ENCODE data around the gene HSD17B1. TPM values are rescaled to one million over a fixed set of nuclear protein-coding genes. Genes with fewer than 3 reads are reported as not detected.

The HSD17B1 gene
- total and polyA plus RNA-seq, 2 of the 4 experiments (the other 2 are of a cell fraction) = 0.72 to 1.4 TPM

- ATAC-seq (ENCODE audit: low read depth) (peak; percentile 55), DNase-seq (peak; percentile 70)
- no CpG with 5 or more reads among the region's 20 CpGs for WGBS, 2 experiments (ENCODE audit: extremely low coverage in 2 of 2, insufficient read length in 1 of 2)
- H2AK9ac ChIP-seq (replicated peaks; ENCODE audit: low read depth, low read length, poor library complexity) = peak overlapping the region; percentile 99
- no peaks in the 10 kb centered on the region for H3K9me1 ChIP-seq (ENCODE audit: insufficient read depth, low read length)
- H4K20me1 ChIP-seq (ENCODE audit: insufficient read depth, low read length) = peaks cover 3% of the 10 kb centered on the region; the same call in 1 of the 2 replicates
- in situ Hi-C loops (cut with MboI; ENCODE audit: low sequenced_read_pairs) = loop anchor here (5.0 kb wide), 1 partner anchor 104 kb away; the partner anchor contains the start of genes CCR10 and CNTNAP1
- H3K9me3 ChIP-seq (ENCODE audit: control insufficient read depth, insufficient read depth, low read length) = no peaks in the 10 kb centered on the region
- H2BK120ac ChIP-seq (ENCODE audit: low read depth, low read length) = no peak overlapping the region
- H3K4me2 ChIP-seq (ENCODE audit: low read depth, low read length) = peak overlapping the region; percentile 88
- peak overlapping the region; percentile 91 for H2AK5ac ChIP-seq (ENCODE audit: low read depth, low read length)
- no TSS peak for BruUV-seq (replicated peaks)
- peak overlapping the region; percentile 96 for H3K27ac ChIP-seq (ENCODE audit: insufficient read depth, low read length)
- no peak overlapping the region for H2BK15ac ChIP-seq (ENCODE audit: low read depth, low read length)
- H3K56ac ChIP-seq (ENCODE audit: extremely low read depth, insufficient read depth, low read length) = peak overlapping the region; percentile 99
- H2AFZ ChIP-seq (replicated peaks; ENCODE audit: low read length, poor library complexity) = peak overlapping the region; percentile 99
- peak overlapping the region; percentile 96 for H4K5ac ChIP-seq (ENCODE audit: low read depth, low read length)
- H4K8ac ChIP-seq (ENCODE audit: low read depth in 2 of 2, low read length in 2 of 2) = peak overlapping the region; percentile 93 to 97
- peak overlapping the region; percentile 94 for H3K4ac ChIP-seq (ENCODE audit: low read depth, low read length)
- peak overlapping the region; percentile 81 for H3K4me3 ChIP-seq (ENCODE audit: insufficient read depth, low read depth, low read length)
- peak overlapping the region; percentile 98 for H3K23ac ChIP-seq (ENCODE audit: low read depth, low read length)
- H2BK20ac ChIP-seq (ENCODE audit: low read depth, low read length) = no peak overlapping the region
- H3K18ac ChIP-seq (ENCODE audit: low read depth, low read length) = no peak overlapping the region
- CTCF ChIA-PET = interaction anchor here (0.6 to 2.0 kb wide), 18 partner anchors 8 to 378 kb away, joined by 3 to 15 read pairs (median 3); partner anchors contain the start of genes PLEKHH3, TUBG1 and TUBG2
- no peak overlapping the region for H4K91ac ChIP-seq (ENCODE audit: insufficient read depth, low read depth, low read length)
- dilution Hi-C loops (cut with HindIII; ENCODE audit: low sequenced_read_pairs, unreplicated experiment) = no loop called here
- POLR2A ChIA-PET (ENCODE audit: unreplicated experiment) = interaction anchor here (0.6 kb wide), 1 partner anchor 26 kb away, joined by 3 read pairs; no protein-coding TSS in a partner anchor
- H3K14ac ChIP-seq (replicated peaks; ENCODE audit: low read depth, low read length) = no peak overlapping the region
- peak overlapping the region; percentile 91 for H2BK5ac ChIP-seq (ENCODE audit: low read depth, low read length, poor library complexity, severe bottlenecking)
- H3K4me1 ChIP-seq (ENCODE audit: control insufficient read depth, insufficient read depth, low read length) = peaks cover 5% of the 10 kb centered on the region
- H3K79me1 ChIP-seq (ENCODE audit: low read depth in 1 of 2, low read length in 2 of 2) = peaks cover 24 to 57% of the 10 kb centered on the region in 2 experiments; a peak in 3 of 4 replicates
- H3K27me3 ChIP-seq (ENCODE audit: control insufficient read depth, insufficient read depth, low read length) = no peaks in the 10 kb centered on the region
- peak; percentile 78 for TF ChIP-seq RAD21 (IDR thresholded peaks at IDR 0.05; ENCODE audit: low read length)
- TF ChIP-seq MXI1 (IDR thresholded peaks at IDR 0.05; ENCODE audit: borderline replicate concordance, low read depth, low read length) = no peak
- TF ChIP-seq BHLHE40 (IDR thresholded peaks at IDR 0.05; ENCODE audit: low read depth, low read length) = no peak
- no peak for TF ChIP-seq NFE2L2 (IDR thresholded peaks at IDR 0.05; ENCODE audit: low read depth, low read length)
- TF ChIP-seq MAZ (IDR thresholded peaks at IDR 0.05; ENCODE audit: borderline replicate concordance, low read depth, low read length) = peak; percentile 39; the same call in 1 of the 2 replicates
- TF ChIP-seq USF2 (IDR thresholded peaks at IDR 0.05; ENCODE audit: low read depth, low read length) = no peak
- TF ChIP-seq MAFK (IDR thresholded peaks at IDR 0.05; ENCODE audit: low read depth, low read length) = no peak
- TF ChIP-seq FOS (IDR thresholded peaks at IDR 0.05; ENCODE audit: low read depth, low read length) = no peak
- no peak for TF ChIP-seq CEBPB (IDR thresholded peaks at IDR 0.05; ENCODE audit: low read depth, low read length)
- TF ChIP-seq POLR2A (IDR thresholded peaks at IDR 0.05; ENCODE audit: low read depth, low read length) = no peak
- TF ChIP-seq ELK1 (IDR thresholded peaks at IDR 0.05; ENCODE audit: borderline replicate concordance, low read depth, low read length) = no peak
- TF ChIP-seq RFX5 (IDR thresholded peaks at IDR 0.05; ENCODE audit: low read depth, low read length) = no peak
- no peak for TF ChIP-seq CHD1 (IDR thresholded peaks at IDR 0.05; ENCODE audit: low read depth, low read length)
- peak; percentile 76 for TF ChIP-seq CTCF (conservative IDR thresholded peaks at IDR 0.05; ENCODE audit: low read depth, low read length)
- peak; percentile 70 for TF ChIP-seq SMC3 (IDR thresholded peaks at IDR 0.05; ENCODE audit: low read depth, low read length)
- intact Hi-C loops (cut with micrococcal nuclease) = loop anchor here (1.0 to 5.0 kb wide), 2 partner anchors 101 to 184 kb away; partner anchors contain the start of gene RAMP2
- peak overlapping the region; percentile 98 for H3K9ac ChIP-seq (ENCODE audit: low read depth, low read length)
- H3K36me3 ChIP-seq (ENCODE audit: control insufficient read depth, insufficient read depth, low read length) = peaks cover 39% of the 10 kb centered on the region
Observed at GRCh38 chr17:42578282-42578869, 25.7 kb downstream of the HSD17B1 start.

Measured in IMR-90 (cell line).